GM10266 (cell line): Measurements from ENCODE around the gene KSR2.

Source experiments
- DNase-seq: peaks from one replicate; pipeline ENCODE4 v3.0.0; 2012; ENCODE audit errors: extremely low spot score
- TF ChIP-seq, protein P1 (sequence below): IDR thresholded peaks from 2 replicates; pipeline ENCODE4 v1.5.1; 2012; ENCODE audit warnings: mild to moderate bottlenecking, low read depth; ENCODE audit not compliant: control insufficient read depth, insufficient read depth; ENCODE audit errors: missing control alignments

Gene KSR2

GRCh38 chr12:117968826-117969659 is at the start of gene KSR2:
Gene KSR2, minus strand, starts transcription at chr12:117968990. Its CDS starts 735 bp downstream, at chr12:117968255.
- peak; percentile 86 for DNase-seq
- TF ChIP-seq, protein P1, sequence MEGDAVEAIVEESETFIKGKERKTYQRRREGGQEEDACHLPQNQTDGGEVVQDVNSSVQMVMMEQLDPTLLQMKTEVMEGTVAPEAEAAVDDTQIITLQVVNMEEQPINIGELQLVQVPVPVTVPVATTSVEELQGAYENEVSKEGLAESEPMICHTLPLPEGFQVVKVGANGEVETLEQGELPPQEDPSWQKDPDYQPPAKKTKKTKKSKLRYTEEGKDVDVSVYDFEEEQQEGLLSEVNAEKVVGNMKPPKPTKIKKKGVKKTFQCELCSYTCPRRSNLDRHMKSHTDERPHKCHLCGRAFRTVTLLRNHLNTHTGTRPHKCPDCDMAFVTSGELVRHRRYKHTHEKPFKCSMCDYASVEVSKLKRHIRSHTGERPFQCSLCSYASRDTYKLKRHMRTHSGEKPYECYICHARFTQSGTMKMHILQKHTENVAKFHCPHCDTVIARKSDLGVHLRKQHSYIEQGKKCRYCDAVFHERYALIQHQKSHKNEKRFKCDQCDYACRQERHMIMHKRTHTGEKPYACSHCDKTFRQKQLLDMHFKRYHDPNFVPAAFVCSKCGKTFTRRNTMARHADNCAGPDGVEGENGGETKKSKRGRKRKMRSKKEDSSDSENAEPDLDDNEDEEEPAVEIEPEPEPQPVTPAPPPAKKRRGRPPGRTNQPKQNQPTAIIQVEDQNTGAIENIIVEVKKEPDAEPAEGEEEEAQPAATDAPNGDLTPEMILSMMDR = no peak

- TF ChIP-seq, protein P1 = no peak
- DNase-seq = no peak
Measured at GRCh38 chr12:118017926-118018325, 49.1 kb upstream of the KSR2 start.

GRCh38 chr12:118016424-118017264 is 47.9 kb upstream of the KSR2 start, which contains the start of gene RFC5:
Gene RFC5, plus strand, starts transcription at chr12:118016703. Its CDS starts 125 bp downstream, at chr12:118016828.
- TF ChIP-seq, protein P1 = no peak
- DNase-seq = peak; percentile 97

- TF ChIP-seq, protein P1 = no peak
- no peak for DNase-seq
Measured at GRCh38 chr12:118015944-118016343, 47.2 kb upstream of the KSR2 start.

GRCh38 chr12:118015306-118015705 is 46.5 kb upstream of the KSR2 start:
- TF ChIP-seq, protein P1 = no peak

GRCh38 chr12:118013283-118013682 is 44.5 kb upstream of the KSR2 start:
- no peak for DNase-seq
- TF ChIP-seq, protein P1 = no peak

More at GRCh38 chr12:118015306-118015705, 46.5 kb upstream of the KSR2 start:
- DNase-seq = no peak
